Psoas muscle (tissue), 8 donors: ENCODE measurements around the gene PMEPA1. TPM values are rescaled to one million over a fixed set of nuclear protein-coding genes. Genes with fewer than 3 reads are reported as not detected.

Experiments used
- ATAC-seq, 4 donors: fragments of 200-7000 bp; cut with Tn5 transposase; one replicate each; pipeline ENCODE4 v1.9.1; 2020; ENCODE audit warnings: moderate library complexity in 3 of 4, mild to moderate bottlenecking in 2 of 4
- DNase-seq, 2 donors: peaks; one replicate each; pipeline ENCODE4 v3.0.0-alpha.2; 2020
- H3K27ac ChIP-seq: fragments of 200-600 bp; one replicate; pipeline ENCODE4 v1.8.0; 2022
- H3K27me3 ChIP-seq, 3 donors: fragments of 200-600 bp in 1 of 3; one replicate each; pipeline versions ENCODE4 v1.6.1 to v1.8.0; 2013 to 2022; ENCODE audit warnings: low read length in 2 of 3, mild to moderate bottlenecking in 2 of 3, moderate library complexity in 1 of 3; ENCODE audit not compliant: insufficient read depth in 3 of 3
- H3K36me3 ChIP-seq, 2 donors: fragments of 200-600 bp in 1 of 2; one replicate each; pipeline versions ENCODE4 v1.6.1 to v1.8.0; 2013 to 2022; ENCODE audit warnings: low read depth in 1 of 2, mild to moderate bottlenecking in 1 of 2, moderate library complexity in 1 of 2; ENCODE audit not compliant: insufficient read depth in 1 of 2
- H3K4me1 ChIP-seq: fragments of 200-600 bp; one replicate; pipeline ENCODE4 v1.8.0; 2022
- H3K4me3 ChIP-seq: fragments of 200-600 bp; one replicate; pipeline ENCODE4 v1.8.0; 2022; ENCODE audit warnings: mild to moderate bottlenecking
- H3K9me3 ChIP-seq: fragments of 200-600 bp; one replicate; pipeline ENCODE4 v1.8.0; 2022
- WGBS, 3 donors: extraction: QIAGEN DNeasy Blood & Tissue Kit; methylation state at CpG; one replicate each; pipeline versions ENCODE4 v1.1.6 to v1.1.7; 2013; 5-methylcytosine and 5-hydroxymethylcytosine counted together
- intact Hi-C, 2 donors: fragments of 100-400 bp; cut with DNase I; formaldehyde crosslinking; loops; one replicate each; pipeline versions ENCODE4 v1.11.0 to v1.14.2; 2022
- polyA plus RNA-seq, 3 donors: library from polyadenylated mRNA; stranded (reverse); fragments of 200-250 nt; gene quantifications; one replicate each; pipeline ENCODE4 v1.2.3, GENCODE V29; 2013
- total RNA-seq, 4 donors: library from RNA; stranded (reverse); fragmentation: NEBNext Ultra II Directional in 2 of 4; extraction: Animal tissue kit (Norgen Biotek cat#: 25700) in 2 of 4; gene quantifications; one replicate each; pipeline versions ENCODE4 v1.2.1 to v1.2.4, GENCODE V29; 2021 to 2023
- TF ChIP-seq, protein P1 (sequence below): fragments of 200-600 bp; IDR thresholded peaks from one replicate; pipeline ENCODE4 v1.8.0; 2022; ENCODE audit warnings: antibody characterized with exemption
- donor health status: healthy with polysubstance abuse.
- donor health status: DM: no; HTN: no; CAD: no; lungs with moderate emphysema.
- donor health status: Bipolar disorder and iron deficiency.
- donor health status: healthy.
- donor health status: DM: yes; HTN: yes; CAD: no.
- donor health status: DM: no; HTN: no; CAD: no.
- donor health status: DM: no; HTN: no; CAD: no.
- donor health status: DM: yes; HTN: yes; CAD: no.

The PMEPA1 gene
- total and polyA plus RNA-seq, 7 donors, result 8.9 to 34.0 (median 17.1) TPM

DNA sequence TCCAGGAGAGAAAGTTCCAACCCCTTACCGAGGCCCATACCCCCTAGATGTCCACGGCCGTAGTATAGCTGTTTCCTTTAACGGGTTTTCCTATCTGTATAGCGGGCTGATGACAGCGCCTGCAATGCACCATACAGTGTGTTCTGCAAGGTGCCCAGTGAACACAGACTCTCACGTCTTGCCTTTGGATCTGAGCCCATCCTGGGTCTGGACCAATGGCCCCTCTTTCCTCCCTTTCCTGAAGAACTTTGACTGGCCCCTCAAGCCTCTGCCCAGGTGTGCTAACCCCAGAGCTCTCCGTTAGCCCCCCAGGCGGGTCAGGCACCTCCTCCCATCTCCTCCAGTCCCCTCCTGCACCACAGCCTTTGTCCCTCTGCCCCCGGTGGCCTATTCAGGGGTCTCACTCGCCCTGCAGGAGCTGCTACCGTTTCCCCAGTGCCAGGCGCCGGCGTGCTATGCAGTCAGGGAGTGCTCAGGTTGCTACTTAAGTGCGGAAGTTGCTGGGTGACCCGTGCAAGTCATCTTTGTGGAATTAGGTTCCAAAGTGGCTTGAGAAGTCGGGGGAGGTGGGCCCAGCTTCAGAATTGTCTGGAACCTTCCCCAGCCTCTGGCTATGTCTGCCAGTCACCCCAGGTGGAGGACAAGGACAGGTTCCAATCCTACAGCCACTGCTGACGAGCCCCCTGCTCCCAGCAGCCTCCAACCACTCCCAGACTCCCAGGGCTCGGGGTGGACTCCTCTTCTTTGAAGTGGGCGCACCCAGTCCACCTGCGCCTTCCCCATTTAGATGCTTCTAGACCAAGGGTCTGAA lies 54.6 kb downstream of the PMEPA1 start:
- TF ChIP-seq, protein P1, sequence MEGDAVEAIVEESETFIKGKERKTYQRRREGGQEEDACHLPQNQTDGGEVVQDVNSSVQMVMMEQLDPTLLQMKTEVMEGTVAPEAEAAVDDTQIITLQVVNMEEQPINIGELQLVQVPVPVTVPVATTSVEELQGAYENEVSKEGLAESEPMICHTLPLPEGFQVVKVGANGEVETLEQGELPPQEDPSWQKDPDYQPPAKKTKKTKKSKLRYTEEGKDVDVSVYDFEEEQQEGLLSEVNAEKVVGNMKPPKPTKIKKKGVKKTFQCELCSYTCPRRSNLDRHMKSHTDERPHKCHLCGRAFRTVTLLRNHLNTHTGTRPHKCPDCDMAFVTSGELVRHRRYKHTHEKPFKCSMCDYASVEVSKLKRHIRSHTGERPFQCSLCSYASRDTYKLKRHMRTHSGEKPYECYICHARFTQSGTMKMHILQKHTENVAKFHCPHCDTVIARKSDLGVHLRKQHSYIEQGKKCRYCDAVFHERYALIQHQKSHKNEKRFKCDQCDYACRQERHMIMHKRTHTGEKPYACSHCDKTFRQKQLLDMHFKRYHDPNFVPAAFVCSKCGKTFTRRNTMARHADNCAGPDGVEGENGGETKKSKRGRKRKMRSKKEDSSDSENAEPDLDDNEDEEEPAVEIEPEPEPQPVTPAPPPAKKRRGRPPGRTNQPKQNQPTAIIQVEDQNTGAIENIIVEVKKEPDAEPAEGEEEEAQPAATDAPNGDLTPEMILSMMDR, result no peak
- peaks cover 2% of the 10 kb centered on the region for H3K4me1 ChIP-seq
- H3K9me3 ChIP-seq, result no peaks in the 10 kb centered on the region
- WGBS, 3 donors, result 90 to 93% (median 92%) methylated on average over 22 of the region's 22 CpGs
- peaks cover 0 to 20% of the 10 kb centered on the region in 2 donors for H3K36me3 ChIP-seq
- no peak overlapping the region for H3K27ac ChIP-seq
- no peaks in the 10 kb centered on the region for H3K27me3 ChIP-seq
- DNase-seq (peak in 1 of 2 donors; percentile 34), ATAC-seq (no peak)
- intact Hi-C loops, result loop anchor here (1.0 to 10.0 kb wide), 8 partner anchors 62 to 554 kb away; no protein-coding TSS in a partner anchor
- H3K4me3 ChIP-seq, result no peak overlapping the region

DNA sequence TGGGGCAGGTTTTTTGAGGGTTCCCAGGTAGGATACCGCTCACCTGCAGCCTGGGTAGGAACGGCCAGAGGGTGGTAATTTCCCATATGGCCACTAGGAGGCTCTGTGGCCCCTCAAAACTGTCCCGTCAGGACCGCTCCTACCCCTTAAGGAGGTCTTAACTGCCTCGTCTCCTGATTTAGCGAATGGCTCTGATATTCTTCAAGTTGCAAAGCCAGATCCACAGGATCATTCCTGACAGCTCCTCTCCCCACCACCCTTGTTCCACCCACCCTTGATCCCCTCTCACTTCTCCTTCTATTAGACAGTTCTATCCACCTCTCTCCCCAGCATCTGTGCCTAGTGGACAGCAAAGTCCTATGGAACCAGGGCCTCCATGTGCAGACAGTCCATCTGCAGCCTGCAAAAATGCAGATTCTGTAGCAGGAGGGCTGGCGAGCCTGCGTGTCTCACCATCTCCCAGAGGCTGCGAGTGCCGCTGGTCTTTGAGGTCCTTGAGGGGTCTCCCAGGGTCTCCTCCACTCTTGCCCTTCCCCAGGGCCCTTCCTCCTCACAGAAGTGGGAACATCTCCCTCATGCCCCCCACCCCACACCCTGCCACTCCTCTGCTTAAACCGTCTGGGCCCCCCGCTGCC lies 55.3 kb downstream of the PMEPA1 start:
- TF ChIP-seq, protein P1, result peak; percentile 97
- Histone ChIP-seq H3K36me3 (peaks cover 0 to 25% of the 10 kb centered on the region in 2 donors), H3K4me3 (no peak overlapping the region), H3K4me1 (peaks cover 2% of the 10 kb centered on the region), H3K27ac (no peak overlapping the region), H3K9me3 (no peaks in the 10 kb centered on the region), H3K27me3 (no peaks in the 10 kb centered on the region)
- WGBS, 3 donors, result 42 to 48% (median 45%) methylated on average over 12 of the region's 12 CpGs
- intact Hi-C loops, result loop anchor here (1.0 to 10.0 kb wide), 6 partner anchors 160 to 555 kb away; no protein-coding TSS in a partner anchor
- ATAC-seq (peak; percentile 54 to 78 (median 74)), DNase-seq (peak; percentile 26 to 59)

DNA sequence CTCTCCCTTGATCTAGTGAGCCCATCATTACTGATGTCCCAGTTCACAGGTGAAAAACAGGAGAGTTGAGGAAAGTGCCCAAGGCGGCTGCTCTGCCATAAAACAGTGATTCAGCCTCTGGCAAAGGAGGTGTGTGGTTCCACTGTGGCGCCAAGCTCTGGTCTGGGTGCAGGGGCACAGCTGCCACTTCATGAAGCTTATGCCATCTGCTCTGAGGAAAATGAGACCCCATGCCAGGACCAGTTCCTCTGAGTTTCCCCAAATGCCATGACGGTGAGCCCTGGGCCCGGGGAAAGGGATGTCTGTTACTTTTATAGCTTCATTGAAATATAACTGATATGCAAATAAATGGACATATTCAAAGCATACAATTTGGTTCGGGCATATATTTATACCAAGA lies 55.9 kb downstream of the PMEPA1 start:
- TF ChIP-seq, protein P1, result no peak
- ATAC-seq (no peak), DNase-seq (peak in 1 of 2 donors; percentile 30)
- H3K36me3 ChIP-seq, result peaks cover 0 to 25% of the 10 kb centered on the region in 2 donors
- no peaks in the 10 kb centered on the region for H3K27me3 ChIP-seq
- intact Hi-C loops, result loop anchor here (1.0 to 10.0 kb wide), 6 partner anchors 161 to 555 kb away; no protein-coding TSS in a partner anchor
- no peaks in the 10 kb centered on the region for H3K9me3 ChIP-seq
- peaks cover 2% of the 10 kb centered on the region for H3K4me1 ChIP-seq
- no peak overlapping the region for H3K27ac ChIP-seq
- WGBS, 3 donors, result 36 to 43% (median 42%) methylated on average over 5 of the region's 5 CpGs
- no peak overlapping the region for H3K4me3 ChIP-seq

DNA sequence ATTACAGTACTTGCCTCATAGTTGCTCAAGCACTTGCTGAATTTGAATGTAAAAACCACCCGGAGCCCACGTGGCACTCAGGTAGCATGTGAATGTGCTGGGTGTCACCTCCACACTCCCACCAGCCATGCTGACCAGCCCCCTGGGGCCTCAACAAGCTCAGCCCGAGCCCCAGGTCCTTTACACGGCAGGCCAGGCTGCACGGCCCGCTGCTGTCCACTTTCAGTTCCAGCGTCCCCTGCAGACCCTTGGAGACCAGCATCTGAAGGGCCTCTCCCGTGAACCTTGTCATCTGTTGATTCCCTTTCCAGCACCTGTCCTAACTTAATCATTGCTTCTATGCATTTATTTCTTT lies 56.3 kb downstream of the PMEPA1 start:
- TF ChIP-seq, protein P1, result no peak
- intact Hi-C loops, result loop anchor here (10.0 kb wide), 2 partner anchors 161 to 431 kb away; no protein-coding TSS in a partner anchor
- peak in 1 of 2 donors; percentile 50 for DNase-seq

More for the DNA sequence above, 56.3 kb downstream of the PMEPA1 start:
- Histone ChIP-seq H3K4me3 (no peak overlapping the region), H3K4me1 (peaks cover 2% of the 10 kb centered on the region), H3K27me3 (no peaks in the 10 kb centered on the region), H3K27ac (no peak overlapping the region), H3K36me3 (peaks cover 0 to 25% of the 10 kb centered on the region in 2 donors), H3K9me3 (no peaks in the 10 kb centered on the region)
- WGBS, 3 donors, result 87 to 90% (median 88%) methylated on average over 8 of the region's 8 CpGs
- no peak for ATAC-seq
